ENCODE measurements around the gene TGFB2.

Gene TGFB2

GRCh38 chr1:218443255-218443654, 98.1 kb downstream of the TGFB2 start:
- WGBS (ENCODE audit: extremely low coverage, insufficient coverage, insufficient read length) = no CpG with 5 or more reads among the region's 2 CpGs
- no peaks in the 10 kb centered on the region for H3K9me3 ChIP-seq (ENCODE audit: insufficient read depth, low read depth, low read length)
- H3K79me1 ChIP-seq (ENCODE audit: low read length) = no peaks in the 10 kb centered on the region
- no peak overlapping the region for H2AK5ac ChIP-seq (ENCODE audit: low read length)
- no peak overlapping the region for H3K14ac ChIP-seq (ENCODE audit: low read length)
- no peak overlapping the region for H2BK12ac ChIP-seq (ENCODE audit: low read length)
- H3K4me3 ChIP-seq (ENCODE audit: low read depth, low read length) = no peak overlapping the region
- no peaks in the 10 kb centered on the region for H3K36me3 ChIP-seq (ENCODE audit: control insufficient read depth in 1 of 2, insufficient read depth in 2 of 2, low read length in 2 of 2)
- H2BK5ac ChIP-seq (ENCODE audit: low read depth, low read length, poor library complexity) = no peak overlapping the region
- no peak overlapping the region for H2BK120ac ChIP-seq (ENCODE audit: insufficient read depth, low read length, poor library complexity)
- H3K4me2 ChIP-seq (ENCODE audit: low read length) = no peak overlapping the region
- H3K18ac ChIP-seq (ENCODE audit: low read length) = no peak overlapping the region
- H3K27ac ChIP-seq (ENCODE audit: low read depth, low read length) = no peak overlapping the region
- DNase-seq = no peak
- no peak overlapping the region for H3K9ac ChIP-seq (ENCODE audit: low read length)
- no peak overlapping the region for H4K91ac ChIP-seq (ENCODE audit: low read depth, low read length)
- no peak overlapping the region for H4K12ac ChIP-seq (ENCODE audit: low read depth, low read length)
- H3K4me1 ChIP-seq (ENCODE audit: control insufficient read depth in 1 of 2, insufficient read depth in 2 of 2, low read length in 2 of 2) = no peaks in the 10 kb centered on the region
- no peaks in the 10 kb centered on the region for H3K79me2 ChIP-seq (ENCODE audit: control insufficient read depth, insufficient read depth, low read length, poor library complexity)
- no peak overlapping the region for H4K8ac ChIP-seq (ENCODE audit: low read depth, low read length)
- no peaks in the 10 kb centered on the region for H3K27me3 ChIP-seq (ENCODE audit: insufficient read depth, low read length)
- no peak overlapping the region for H3K23ac ChIP-seq (ENCODE audit: low read length)
- H2AFZ ChIP-seq (ENCODE audit: insufficient read depth, low read length, poor library complexity) = no peak overlapping the region
- H3K4ac ChIP-seq (ENCODE audit: low read depth, low read length) = no peak overlapping the region

- no peak overlapping the region for H2AFZ ChIP-seq (ENCODE audit: insufficient read depth, low read length, poor library complexity)
- H4K12ac ChIP-seq (ENCODE audit: low read depth, low read length) = no peak overlapping the region
- no peak overlapping the region for H4K91ac ChIP-seq (ENCODE audit: low read depth, low read length)
- WGBS (ENCODE audit: extremely low coverage, insufficient coverage, insufficient read length) = no CpG with 5 or more reads among the region's 5 CpGs
- H3K4me1 ChIP-seq (ENCODE audit: control insufficient read depth in 1 of 2, insufficient read depth in 2 of 2, low read length in 2 of 2) = no peaks in the 10 kb centered on the region
- no peaks in the 10 kb centered on the region for H3K36me3 ChIP-seq (ENCODE audit: control insufficient read depth in 1 of 2, insufficient read depth in 2 of 2, low read length in 2 of 2)
- no peaks in the 10 kb centered on the region for H3K9me3 ChIP-seq (ENCODE audit: insufficient read depth, low read depth, low read length)
- no peaks in the 10 kb centered on the region for H3K79me2 ChIP-seq (ENCODE audit: control insufficient read depth, insufficient read depth, low read length, poor library complexity)
- no peak overlapping the region for H2BK5ac ChIP-seq (ENCODE audit: low read depth, low read length, poor library complexity)
- no peak overlapping the region for H3K4me2 ChIP-seq (ENCODE audit: low read length)
- no peak for DNase-seq
- no peak overlapping the region for H2AK5ac ChIP-seq (ENCODE audit: low read length)
- no peak overlapping the region for H3K18ac ChIP-seq (ENCODE audit: low read length)
- H2BK12ac ChIP-seq (ENCODE audit: low read length) = no peak overlapping the region
- H4K8ac ChIP-seq (ENCODE audit: low read depth, low read length) = no peak overlapping the region
- H3K4me3 ChIP-seq (ENCODE audit: low read depth, low read length) = no peak overlapping the region
- no peaks in the 10 kb centered on the region for H3K79me1 ChIP-seq (ENCODE audit: low read length)
- H3K23ac ChIP-seq (ENCODE audit: low read length) = no peak overlapping the region
- no peak overlapping the region for H3K9ac ChIP-seq (ENCODE audit: low read length)
- H3K4ac ChIP-seq (ENCODE audit: low read depth, low read length) = no peak overlapping the region
- H3K27me3 ChIP-seq (ENCODE audit: insufficient read depth, low read length) = no peaks in the 10 kb centered on the region
- no peak overlapping the region for H3K27ac ChIP-seq (ENCODE audit: low read depth, low read length)
- no peak overlapping the region for H2BK120ac ChIP-seq (ENCODE audit: insufficient read depth, low read length, poor library complexity)
- H3K14ac ChIP-seq (ENCODE audit: low read length) = no peak overlapping the region
Observed at GRCh38 chr1:218444173-218444572, 99.0 kb downstream of the TGFB2 start.

GRCh38 chr1:218444588-218444987, 99.5 kb downstream of the TGFB2 start:
- Histone ChIP-seq H2BK120ac (ENCODE audit: insufficient read depth, low read length, poor library complexity) (no peak overlapping the region), H2BK12ac (ENCODE audit: low read length) (no peak overlapping the region), H3K9me3 (ENCODE audit: insufficient read depth, low read depth, low read length) (no peaks in the 10 kb centered on the region), H3K4me3 (ENCODE audit: low read depth, low read length) (no peak overlapping the region), H3K4ac (ENCODE audit: low read depth, low read length) (no peak overlapping the region), H2AK5ac (ENCODE audit: low read length) (no peak overlapping the region), H2AFZ (ENCODE audit: insufficient read depth, low read length, poor library complexity) (no peak overlapping the region), H3K36me3 (ENCODE audit: control insufficient read depth in 1 of 2, insufficient read depth in 2 of 2, low read length in 2 of 2) (no peaks in the 10 kb centered on the region), H3K4me1 (ENCODE audit: control insufficient read depth in 1 of 2, insufficient read depth in 2 of 2, low read length in 2 of 2) (no peaks in the 10 kb centered on the region), H3K23ac (ENCODE audit: low read length) (no peak overlapping the region), H2BK5ac (ENCODE audit: low read depth, low read length, poor library complexity) (no peak overlapping the region), H3K79me1 (ENCODE audit: low read length) (no peaks in the 10 kb centered on the region), H3K27ac (ENCODE audit: low read depth, low read length) (no peak overlapping the region), H4K91ac (ENCODE audit: low read depth, low read length) (no peak overlapping the region), H3K18ac (ENCODE audit: low read length) (no peak overlapping the region), H3K27me3 (ENCODE audit: insufficient read depth, low read length) (no peaks in the 10 kb centered on the region), H4K8ac (ENCODE audit: low read depth, low read length) (no peak overlapping the region), H3K9ac (ENCODE audit: low read length) (no peak overlapping the region), H3K14ac (ENCODE audit: low read length) (no peak overlapping the region), H3K4me2 (ENCODE audit: low read length) (no peak overlapping the region), H4K12ac (ENCODE audit: low read depth, low read length) (no peak overlapping the region), H3K79me2 (ENCODE audit: control insufficient read depth, insufficient read depth, low read length, poor library complexity) (no peaks in the 10 kb centered on the region)
- no peak for DNase-seq
- WGBS (ENCODE audit: extremely low coverage, insufficient coverage, insufficient read length) = no CpG with 5 or more reads among the region's 1 CpG

- Histone ChIP-seq H3K36me3 (ENCODE audit: control insufficient read depth in 1 of 2, insufficient read depth in 2 of 2, low read length in 2 of 2) (no peaks in the 10 kb centered on the region), H2BK5ac (ENCODE audit: low read depth, low read length, poor library complexity) (no peak overlapping the region), H2AK5ac (ENCODE audit: low read length) (no peak overlapping the region), H3K9me3 (ENCODE audit: insufficient read depth, low read depth, low read length) (no peaks in the 10 kb centered on the region), H3K14ac (ENCODE audit: low read length) (no peak overlapping the region), H2BK12ac (ENCODE audit: low read length) (no peak overlapping the region), H3K9ac (ENCODE audit: low read length) (no peak overlapping the region), H3K4me1 (ENCODE audit: control insufficient read depth in 1 of 2, insufficient read depth in 2 of 2, low read length in 2 of 2) (peaks cover 0 to 7% of the 10 kb centered on the region in 2 experiments), H2BK120ac (ENCODE audit: insufficient read depth, low read length, poor library complexity) (no peak overlapping the region), H3K27ac (ENCODE audit: low read depth, low read length) (no peak overlapping the region), H3K18ac (ENCODE audit: low read length) (no peak overlapping the region), H3K4ac (ENCODE audit: low read depth, low read length) (no peak overlapping the region), H4K91ac (ENCODE audit: low read depth, low read length) (no peak overlapping the region), H3K27me3 (ENCODE audit: insufficient read depth, low read length) (no peaks in the 10 kb centered on the region), H4K8ac (ENCODE audit: low read depth, low read length) (no peak overlapping the region), H2AFZ (ENCODE audit: insufficient read depth, low read length, poor library complexity) (no peak overlapping the region), H3K4me3 (ENCODE audit: low read depth, low read length) (no peak overlapping the region), H3K23ac (ENCODE audit: low read length) (no peak overlapping the region), H3K79me2 (ENCODE audit: control insufficient read depth, insufficient read depth, low read length, poor library complexity) (no peaks in the 10 kb centered on the region), H3K4me2 (ENCODE audit: low read length) (no peak overlapping the region), H4K12ac (ENCODE audit: low read depth, low read length) (no peak overlapping the region), H3K79me1 (ENCODE audit: low read length) (no peaks in the 10 kb centered on the region)
- WGBS (ENCODE audit: extremely low coverage, insufficient coverage, insufficient read length) = no CpG with 5 or more reads among the region's 7 CpGs
- DNase-seq = no peak
Observed at GRCh38 chr1:218447010-218447689, 102.0 kb downstream of the TGFB2 start.

All from trophoblast cell (in vitro differentiated cells and primary cell).